Inflammatory macrophage treated with lipopolysaccharide for 1 hour (primary cell): Measurements from ENCODE around the gene UPK3A.
"Not testable (repeated sequence)": the region's sequence is repeated elsewhere in the genome, so short reads cannot be mapped to it uniquely, and the experiment has no call there.

ENCODE experiments used
- DNase-seq, 2 donors: peaks; one replicate each; pipeline ENCODE4 v3.0.0-alpha.2; 2020 to 2022

The UPK3A gene

DNA sequence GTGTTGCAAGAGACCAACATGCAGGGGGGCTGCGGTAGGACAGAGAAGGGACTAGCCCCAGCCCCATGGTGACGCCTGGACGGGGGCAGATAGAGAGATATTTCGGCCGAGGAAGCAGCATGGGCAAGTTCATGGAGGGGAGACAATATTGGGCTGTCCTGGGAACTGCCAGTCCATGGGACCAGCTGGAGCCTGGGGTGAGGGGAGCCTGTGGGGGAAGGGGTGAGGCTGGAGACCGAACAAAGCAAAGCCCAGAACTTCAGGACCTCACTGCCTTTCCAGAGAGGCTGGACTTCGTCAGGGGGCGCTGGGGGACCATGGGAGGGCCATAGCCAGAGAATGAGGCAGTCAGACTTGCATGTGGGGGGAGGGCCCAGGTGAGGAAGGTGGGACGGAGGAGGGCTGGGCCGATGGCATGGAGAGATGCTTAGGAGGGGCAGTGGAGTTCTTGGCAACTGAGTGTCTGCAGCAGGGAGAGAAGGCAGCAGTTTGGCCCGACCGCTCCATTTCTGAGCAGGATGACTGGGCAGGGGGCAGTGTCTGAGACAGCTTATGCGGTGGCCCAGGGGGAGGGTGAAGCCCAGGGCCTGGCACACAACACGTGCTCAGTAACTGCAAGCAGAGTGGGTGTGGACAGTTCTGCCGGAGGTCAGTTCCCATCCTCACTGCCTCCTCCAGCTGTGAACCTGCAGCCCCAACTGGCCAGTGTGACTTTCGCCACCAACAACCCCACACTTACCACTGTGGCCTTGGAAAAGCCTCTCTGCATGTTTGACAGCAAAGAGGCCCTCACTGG lies 712 bp downstream of the UPK3A start:
- DNase-seq: no peak

DNA sequence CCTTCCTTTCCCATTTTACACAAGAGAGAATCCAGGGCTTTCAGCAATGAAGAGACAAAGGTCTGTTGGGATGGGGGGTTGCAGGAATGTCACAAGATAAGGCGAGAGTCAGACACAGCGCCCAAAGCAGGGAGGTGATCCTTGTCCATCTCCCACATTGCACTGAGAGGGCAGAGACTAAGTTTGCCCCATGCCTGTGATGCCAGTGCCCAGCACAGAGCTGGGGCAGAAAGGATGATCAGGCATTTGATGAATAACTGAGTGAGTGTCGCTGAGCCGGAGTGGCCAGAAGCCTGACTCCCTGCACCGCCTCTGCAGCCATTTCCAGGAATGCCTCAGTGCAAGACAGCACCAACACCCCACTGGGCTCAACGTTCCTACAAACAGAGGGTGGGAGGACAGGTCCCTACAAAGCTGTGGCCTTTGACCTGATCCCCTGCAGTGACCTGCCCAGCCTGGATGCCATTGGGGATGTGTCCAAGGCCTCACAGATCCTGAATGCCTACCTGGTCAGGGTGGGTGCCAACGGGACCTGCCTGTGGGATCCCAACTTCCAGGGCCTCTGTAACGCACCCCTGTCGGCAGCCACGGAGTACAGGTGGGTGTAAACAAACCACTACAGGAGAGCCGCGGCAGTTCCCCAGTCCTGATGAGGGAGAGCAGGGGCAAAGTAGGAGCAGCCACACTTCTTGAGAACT lies 2.3 kb downstream of the UPK3A start:
- no peak for DNase-seq

DNA sequence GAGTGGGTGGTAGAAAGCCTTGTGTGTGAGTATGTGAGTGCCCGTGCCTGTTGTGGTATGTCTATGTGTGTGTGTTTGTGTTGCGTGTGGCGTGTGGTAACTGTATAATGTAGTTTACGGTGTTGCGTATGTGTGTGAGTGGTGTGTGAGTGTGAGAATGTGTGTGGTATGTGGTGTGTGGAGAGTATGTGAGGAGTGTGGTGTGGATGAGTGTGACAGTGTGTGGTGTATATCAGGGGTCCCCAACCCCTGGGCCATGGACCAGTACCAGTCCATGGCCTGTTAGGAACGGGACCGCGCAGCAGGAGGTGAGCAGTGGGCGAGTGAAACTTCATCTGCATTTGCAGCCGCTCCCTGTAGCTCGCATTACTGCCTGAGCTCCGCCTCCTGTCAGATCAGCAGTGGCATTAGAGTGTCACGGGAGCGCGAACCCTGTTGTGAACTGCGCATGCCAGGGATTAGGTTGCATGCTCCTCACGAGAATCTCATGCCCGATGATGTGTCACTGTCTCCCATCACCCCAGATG lies 5.7 kb downstream of the UPK3A start:
- no peak for DNase-seq

DNA sequence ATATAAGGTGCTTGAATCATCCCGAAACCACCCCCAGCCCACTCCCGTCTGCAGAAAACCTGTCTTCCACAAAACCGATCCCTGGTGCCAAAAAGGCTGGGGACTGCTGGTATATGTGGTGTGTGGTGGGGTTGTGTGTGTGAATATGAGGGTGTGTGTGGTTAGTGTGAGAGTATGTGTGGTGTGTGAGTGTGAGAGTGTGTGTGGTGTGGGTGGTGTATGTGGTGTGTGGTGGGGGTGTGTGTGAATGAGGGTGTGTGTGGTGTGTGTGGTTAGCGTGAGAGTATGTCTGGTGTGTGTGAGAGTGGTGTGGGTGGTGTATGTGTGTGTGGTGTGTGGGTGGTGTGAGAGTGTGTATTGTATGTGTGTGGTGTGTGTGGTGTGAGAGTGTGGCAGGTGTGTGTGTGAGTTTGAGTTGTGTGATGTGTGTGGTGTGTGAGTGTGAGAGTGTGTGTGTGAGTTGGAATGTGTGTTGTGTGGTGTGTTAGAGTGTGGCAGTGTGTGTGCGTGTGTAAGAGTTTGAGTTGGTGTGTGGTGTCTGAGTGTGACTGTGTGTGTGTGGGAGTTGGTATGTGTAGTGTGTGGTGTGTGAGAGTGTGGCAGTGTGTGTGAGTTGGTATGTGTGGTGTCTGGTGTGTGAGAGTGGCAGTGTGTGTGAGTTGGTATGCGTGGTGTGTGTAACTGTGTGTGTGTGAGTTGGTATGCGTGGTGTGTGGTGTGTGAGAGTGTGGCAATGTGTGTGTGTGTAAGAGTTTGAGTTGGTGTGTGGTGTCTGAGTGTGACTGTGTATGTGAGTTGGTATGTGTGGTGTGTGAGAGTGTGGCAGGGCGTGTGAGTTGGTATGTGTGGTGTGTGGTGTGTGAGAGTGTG lies 6.5 kb downstream of the UPK3A start:
- no peak for DNase-seq

DNA sequence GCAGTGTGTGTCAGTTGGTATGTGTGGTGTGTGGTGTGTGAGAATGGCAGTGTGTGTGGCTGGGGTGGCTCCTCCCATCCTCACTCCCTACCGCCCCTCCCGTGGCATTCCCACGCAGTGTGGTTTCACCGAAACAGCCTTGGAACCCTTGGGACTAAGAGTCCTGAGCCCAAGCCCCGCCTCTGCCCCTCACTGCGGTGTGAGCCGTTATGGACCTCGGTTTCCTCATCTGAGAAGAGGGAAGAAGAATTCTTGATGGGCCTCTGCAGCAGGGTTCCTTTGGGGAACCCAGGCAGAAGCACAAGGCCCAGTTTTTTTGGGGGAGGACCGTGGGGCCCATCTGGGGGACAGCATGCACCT lies 7.2 kb downstream of the UPK3A start:
- DNase-seq: no peak

DNA sequence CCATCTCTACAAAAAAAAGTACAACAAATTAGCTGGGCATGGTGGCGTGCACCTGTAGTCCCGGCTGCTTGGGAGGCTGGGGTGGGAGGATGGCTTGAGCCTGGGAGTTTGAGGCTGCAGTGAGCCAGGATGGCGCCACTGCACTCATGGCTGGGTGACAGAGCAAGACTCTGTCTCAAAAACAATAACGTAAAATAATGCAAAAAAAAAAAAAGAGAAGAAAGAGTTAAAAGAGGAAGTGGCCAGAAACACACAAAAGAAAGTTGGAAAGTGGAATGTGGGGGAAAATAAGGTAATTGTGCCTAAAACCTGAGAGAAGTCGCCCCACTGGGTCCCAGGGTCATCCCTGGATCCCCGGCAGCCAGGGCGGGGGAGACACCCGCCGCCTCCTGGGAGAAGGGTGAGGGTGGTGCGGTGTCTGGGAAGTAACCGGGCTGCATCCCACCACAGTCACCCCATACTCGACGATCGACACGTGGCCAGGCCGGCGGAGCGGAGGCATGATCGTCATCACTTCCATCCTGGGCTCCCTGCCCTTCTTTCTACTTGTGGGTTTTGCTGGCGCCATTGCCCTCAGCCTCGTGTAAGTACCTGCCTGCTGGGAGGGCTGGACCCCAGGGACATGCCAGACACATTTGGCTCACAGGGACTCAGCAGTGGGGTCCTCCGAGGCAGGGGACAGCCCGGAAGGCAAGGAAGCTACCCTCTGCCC lies 8.1 kb downstream of the UPK3A start:
- DNase-seq: no peak

DNA sequence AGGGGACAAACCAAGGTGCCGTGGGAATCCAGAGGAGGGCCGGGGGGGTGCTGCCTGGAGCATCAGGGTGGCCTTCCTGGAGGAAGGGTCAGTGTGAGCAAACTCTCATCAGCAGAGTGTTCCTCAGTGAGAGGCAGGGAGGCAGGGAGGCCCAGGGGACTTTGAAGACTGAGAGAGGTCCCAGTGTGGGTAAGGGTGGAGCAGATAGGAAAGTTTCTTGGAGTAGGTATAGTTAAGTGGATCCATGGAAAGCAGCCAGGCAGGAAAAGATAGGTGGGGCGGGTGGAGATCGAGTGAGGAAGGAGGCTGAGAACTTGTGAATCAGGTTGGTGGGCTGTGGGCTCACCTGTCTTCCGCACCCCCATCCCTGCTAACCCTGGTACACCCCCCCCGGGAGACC lies 9.3 kb downstream of the UPK3A start:
- no peak for DNase-seq

DNA sequence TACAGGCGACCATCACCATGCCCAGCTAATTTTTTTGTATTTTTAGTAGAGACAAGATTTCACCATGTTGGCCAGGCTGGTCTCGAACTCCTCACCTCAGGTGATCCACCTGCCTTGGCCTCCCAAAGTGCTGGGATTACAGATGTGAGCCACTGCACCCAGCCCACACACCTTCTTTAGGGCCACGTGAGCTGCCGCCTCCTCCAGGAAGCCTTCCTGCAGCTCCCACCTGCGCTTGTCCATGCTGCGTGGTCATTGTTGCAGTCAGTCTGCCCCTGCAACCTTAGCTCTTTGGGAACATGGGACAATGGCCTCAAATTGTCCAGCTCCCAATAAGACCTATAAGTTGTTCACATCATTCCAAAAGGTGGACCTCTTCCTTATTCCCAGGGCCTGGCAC lies 10.3 kb downstream of the UPK3A start:
- not testable (repeated sequence) for DNase-seq

DNA sequence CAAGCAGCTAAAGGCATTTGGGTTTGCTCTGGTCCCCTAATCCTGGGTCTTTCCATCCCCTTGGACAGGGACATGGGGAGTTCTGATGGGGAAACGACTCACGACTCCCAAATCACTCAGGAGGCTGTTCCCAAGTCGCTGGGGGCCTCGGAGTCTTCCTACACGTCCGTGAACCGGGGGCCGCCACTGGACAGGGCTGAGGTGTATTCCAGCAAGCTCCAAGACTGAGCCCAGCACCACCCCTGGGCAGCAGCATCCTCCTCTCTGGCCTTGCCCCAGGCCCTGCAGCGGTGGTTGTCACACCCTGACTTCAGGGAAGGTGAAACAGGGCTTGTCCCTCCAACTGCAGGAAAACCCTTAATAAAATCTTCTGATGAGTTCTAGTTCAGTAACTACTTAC lies 10.7 kb downstream of the UPK3A start:
- no peak for DNase-seq

DNA sequence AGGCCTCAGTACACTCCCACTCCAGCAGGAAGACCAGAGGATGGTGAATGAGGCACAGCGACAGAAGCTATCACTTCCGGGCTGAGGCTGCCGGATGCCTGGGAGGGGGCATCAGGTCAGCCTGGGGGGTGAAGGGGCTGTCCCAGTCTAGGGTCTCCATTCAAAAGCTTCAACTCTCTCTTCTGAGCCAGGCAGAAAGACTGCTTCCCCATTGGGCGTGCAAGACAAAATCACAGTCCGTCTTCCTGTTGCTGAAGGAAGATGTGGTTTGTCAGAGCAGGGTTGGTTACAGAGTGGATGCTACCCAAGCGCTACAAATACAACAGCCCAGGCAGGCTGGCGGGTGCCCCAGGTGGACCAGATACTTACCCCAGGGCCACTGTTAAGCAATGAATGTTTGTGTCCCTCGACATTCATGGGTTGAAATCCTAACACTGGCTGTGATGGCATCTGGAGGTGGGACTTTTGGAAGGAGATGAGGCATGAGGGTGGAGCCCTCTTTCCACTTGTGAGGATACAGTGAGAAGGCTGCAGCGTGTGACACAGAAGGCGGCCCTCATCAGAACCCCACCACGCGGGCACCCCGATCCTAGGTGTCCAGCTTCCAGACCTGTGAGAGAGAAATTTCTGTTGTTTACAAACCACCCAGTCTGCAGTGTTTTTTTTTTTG lies 12.0 kb downstream of the UPK3A start:
- DNase-seq: peak in 1 of 2 donors; percentile 25

DNA sequence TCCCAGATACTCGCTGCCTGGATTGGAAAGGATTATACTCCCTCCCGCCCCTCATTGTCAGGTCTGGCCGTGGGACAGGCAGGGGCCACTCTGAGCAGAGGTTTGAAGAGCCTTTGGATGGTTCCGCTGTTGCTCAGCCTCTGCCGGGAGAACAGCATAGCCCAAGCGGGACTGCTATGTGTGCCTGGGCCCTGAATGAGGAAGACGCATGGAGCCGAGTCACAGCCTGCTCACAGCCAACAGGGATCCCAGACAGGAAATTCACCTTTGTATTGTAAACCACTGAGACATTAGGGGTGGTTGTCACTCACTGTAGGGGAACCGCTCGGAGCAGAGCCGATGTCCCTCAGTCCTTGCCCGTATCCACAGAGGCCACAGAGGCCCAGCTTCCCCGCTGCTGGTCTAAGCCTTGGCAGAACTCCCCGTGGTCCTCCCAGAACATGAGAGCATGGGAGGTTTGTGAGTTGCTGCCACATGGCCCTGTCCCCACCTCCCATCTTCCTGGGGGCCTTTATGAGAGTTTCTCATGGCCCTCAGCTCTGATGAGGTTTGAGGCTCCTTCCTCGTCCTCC lies 14.3 kb downstream of the UPK3A start:
- no peak for DNase-seq

DNA sequence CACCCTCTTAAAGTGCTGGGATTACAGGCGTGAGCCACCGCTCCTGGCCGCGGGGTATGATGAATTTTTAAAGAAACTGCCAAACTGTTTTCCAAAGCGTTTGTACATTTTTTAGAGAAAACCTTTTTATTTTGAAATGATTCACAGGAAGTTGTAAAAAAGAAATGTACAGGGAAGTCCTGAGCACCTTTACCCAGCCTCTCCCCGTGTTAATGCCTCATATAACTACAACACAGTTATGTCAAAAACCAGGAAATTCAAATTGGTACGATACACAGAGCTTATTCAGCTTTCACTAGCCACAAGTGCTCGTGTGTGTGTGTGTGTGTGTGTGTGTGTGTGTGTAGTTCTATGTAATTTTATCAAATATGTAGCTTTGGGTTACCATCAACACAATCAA lies 18.0 kb downstream of the UPK3A start:
- no peak for DNase-seq

DNA sequence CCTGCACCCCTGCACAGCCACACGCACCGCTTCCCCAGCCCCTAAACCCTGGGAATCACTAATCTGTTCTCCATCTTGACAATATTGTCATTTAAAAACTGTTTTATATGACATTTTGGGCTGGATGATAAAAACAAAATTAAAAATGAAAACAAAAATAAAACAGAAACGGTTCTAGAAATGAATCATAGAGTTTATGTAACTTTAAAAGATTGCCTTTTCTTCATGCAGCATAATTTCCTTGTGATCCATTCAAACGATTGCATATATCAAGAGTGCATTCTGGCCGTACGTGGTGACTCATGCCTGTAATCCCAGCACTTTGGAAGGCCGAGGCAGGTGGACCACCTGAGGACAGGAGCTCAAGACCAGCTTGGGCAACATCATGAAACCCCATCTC lies 18.4 kb downstream of the UPK3A start:
- DNase-seq: no peak

DNA sequence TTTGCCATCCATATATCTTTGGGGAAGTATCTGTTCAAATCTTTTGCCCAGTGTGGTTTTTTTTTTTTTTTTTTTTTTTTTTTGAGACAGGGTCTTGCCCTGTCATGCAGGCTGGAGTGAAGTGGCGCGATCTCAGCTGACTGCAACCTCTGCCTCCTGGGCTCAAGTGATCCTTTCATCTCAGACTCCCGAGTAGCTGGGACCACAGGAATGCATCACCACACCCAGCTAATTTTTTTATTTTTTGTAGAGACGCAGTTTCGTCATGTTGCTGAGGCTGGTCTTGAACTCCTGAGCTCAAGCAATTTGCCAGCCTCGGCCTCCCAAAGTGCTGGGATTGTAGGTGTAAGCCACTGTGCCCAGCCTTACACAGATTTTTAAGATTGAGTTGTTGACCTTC lies 20.2 kb downstream of the UPK3A start:
- DNase-seq: no peak

DNA sequence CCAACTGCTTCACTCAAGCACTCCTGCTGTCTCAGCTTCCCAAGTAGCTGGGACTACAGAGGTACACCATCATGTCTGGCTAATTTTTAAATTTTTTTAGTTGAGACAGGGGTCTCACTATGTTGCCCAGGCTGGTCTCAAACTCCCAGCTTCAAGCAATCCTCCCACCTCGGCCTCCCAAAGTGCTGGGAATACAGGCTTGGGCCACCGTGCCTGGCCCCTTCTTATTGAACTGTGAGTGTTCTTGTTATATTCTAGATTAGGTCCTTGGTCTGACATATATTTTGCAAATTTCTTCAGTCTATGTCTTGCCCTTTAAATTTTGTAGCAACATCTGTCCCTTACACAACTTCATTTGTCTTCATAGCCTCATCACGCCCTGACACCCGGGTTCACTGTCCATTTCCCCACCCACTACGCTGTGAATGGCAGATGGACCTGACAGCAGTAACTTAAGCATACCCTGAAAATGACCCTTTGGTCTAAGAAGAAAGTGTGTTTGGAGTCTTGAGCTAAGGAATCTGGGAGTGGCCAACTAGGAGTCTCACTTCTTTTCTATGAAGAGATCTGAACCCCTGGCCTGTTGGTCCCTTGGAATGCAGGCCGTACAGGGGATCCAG lies 20.8 kb downstream of the UPK3A start:
- peak in 1 of 2 donors; percentile 38 for DNase-seq

DNA sequence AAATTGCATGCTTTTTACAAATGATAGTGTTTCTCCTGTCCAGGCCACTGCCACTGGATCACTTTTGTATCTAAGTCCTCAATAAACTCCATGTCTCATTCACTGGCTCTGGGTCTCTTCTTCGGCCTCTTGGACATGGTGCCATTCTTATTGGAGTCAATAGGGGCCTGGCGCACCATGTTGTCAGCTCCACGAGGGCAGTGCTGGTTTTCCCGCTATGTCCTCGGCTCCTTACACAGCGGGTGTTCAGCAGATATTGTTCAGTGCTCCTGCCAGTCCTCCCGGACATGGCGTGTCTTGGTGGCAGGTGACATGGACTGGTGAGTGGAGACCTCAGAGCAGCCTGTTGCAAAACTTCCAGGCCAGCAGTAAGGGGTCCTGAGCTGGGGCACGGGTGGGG lies 21.4 kb downstream of the UPK3A start:
- no peak for DNase-seq

DNA sequence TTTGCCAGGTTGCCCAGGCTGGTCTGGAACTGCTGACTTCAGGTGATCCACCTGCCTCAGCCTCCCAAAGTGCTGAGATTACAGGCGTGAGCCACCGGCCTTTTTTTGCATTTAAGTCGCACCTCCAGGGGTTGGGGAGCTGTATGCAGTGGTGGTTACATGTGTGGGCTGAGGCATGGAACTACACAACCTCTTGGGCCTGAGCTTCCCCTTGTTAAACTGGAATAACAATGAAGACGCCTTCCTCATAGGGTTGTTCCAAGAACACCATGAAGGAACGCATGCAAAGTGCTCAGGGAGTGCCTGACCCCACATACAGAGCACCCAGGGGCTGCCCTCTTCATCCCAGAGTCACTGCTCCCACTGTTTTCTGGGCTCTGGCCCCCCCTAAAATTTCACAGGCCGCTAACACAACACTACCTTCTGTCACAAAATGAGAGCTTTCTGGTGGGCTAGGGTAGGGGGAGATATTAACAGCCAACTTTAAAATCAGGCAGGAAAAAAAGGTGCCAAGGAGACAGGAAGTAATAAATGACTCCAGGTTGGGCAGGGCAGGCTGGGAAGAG lies 23.7 kb downstream of the UPK3A start:
- peak in 1 of 2 donors; percentile 49 for DNase-seq

DNA sequence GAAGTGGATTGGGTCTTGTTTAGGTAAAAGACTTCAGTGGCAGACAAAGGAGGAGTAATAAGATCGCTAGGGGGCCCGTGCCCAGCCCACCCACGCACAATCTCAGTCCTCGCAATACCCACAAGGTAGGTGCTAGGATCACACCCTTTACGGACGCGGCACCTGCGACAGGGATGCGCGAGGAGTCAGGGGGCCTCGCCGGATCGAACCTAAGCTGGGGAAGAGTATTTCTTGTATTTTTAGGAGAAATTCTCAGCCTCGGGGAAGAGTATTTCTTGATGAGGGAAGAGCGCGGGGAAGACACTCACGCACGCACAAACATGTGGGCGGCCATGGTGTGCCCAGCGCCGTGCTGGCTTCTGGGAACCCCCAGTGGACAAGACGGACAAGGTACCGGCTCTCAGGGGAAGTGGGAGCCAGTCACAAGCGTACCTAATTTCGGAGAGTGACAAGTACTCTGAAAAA lies 24.2 kb downstream of the UPK3A start:
- no peak for DNase-seq

DNA sequence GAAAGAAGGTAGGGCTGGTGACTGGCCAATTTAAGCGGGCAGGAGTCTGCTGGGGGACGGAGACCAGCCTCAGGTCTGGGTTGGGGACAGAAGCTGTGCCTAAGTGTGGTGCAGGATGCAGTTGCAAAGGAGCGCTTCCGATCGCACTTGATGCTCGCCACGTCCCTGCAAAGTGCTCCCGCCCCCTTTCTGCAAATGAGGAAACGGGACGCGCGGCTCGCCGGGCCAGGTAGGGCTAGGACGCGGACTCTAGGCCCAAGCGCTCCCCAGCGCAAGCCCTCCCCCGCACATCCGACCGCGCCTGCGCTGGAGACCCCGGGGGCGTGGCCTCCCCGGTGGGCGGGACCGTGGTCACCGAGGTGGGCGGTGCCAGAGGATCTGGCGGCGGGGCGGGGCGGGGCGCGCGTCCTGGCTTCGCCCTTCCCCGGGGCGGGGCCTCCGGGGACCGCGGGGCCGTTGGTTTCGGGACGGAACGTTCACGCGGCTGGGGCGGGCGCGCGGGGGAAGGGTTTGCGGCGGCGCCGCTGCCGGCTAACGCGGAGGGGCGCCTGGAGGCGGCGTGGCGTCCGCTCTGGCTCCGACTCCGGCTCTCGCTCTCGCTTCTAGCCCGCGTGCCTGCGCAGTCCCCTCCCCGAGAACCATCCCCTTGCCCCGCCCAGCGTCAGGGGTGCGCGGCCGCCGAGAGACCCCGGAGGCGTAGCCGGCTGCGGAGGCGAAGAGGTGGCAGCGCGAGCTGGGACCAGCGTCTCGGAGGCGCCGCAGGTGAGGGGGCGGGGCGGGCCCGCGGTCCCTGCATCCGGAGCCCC lies 24.9 kb downstream of the UPK3A start, which contains the start of gene FAM118A:
TSS of gene FAM118A (plus strand) at position 513 of the 806 bp plus-strand sequence. CDS start 12,446 bp downstream, outside the sequence.
- peak; percentile 80 to 98 for DNase-seq
